ENCODE results near the gene DGCR6L.
A peak's percentile ranks its signal among the peaks of the same experiment; 100 is the strongest.
"Not testable (repeated sequence)": the region's sequence is repeated elsewhere in the genome, so short reads cannot be mapped to it uniquely, and the experiment has no call there.

The DGCR6L gene

GRCh38 chr22:20319745-20320658, at the start of gene DGCR6L:
Gene DGCR6L (minus strand): TSS chr22:20320060. CDS start chr22:20319988, 72 bp downstream.
- DNase-seq (ENCODE audit: low read depth) = peak; percentile 96

- DNase-seq (ENCODE audit: low read depth) = not testable (repeated sequence)
These were observed 49.0 kb upstream of the DGCR6L start for GRCh38 chr22:20368875-20369274.

GRCh38 chr22:20366841-20367240, 47.0 kb upstream of the DGCR6L start:
- not testable (repeated sequence) for DNase-seq (ENCODE audit: low read depth)

- not testable (repeated sequence) for DNase-seq (ENCODE audit: low read depth)
These were observed 44.7 kb upstream of the DGCR6L start for GRCh38 chr22:20364335-20365260.

- DNase-seq (ENCODE audit: low read depth) = not testable (repeated sequence)
These were observed 42.5 kb upstream of the DGCR6L start for GRCh38 chr22:20362403-20362802.

- not testable (repeated sequence) for DNase-seq (ENCODE audit: low read depth)
These were observed 41.9 kb upstream of the DGCR6L start for GRCh38 chr22:20361752-20362229.

- DNase-seq (ENCODE audit: low read depth) = not testable (repeated sequence)
These were observed 41.2 kb upstream of the DGCR6L start for GRCh38 chr22:20360866-20361751.

GRCh38 chr22:20360261-20360660, 40.4 kb upstream of the DGCR6L start:
- not testable (repeated sequence) for DNase-seq (ENCODE audit: low read depth)

- DNase-seq (ENCODE audit: low read depth) = not testable (repeated sequence)
These were observed 38.8 kb upstream of the DGCR6L start for GRCh38 chr22:20358503-20359239.

- not testable (repeated sequence) for DNase-seq (ENCODE audit: low read depth)
These were observed 38.1 kb upstream of the DGCR6L start for GRCh38 chr22:20357967-20358366.

- DNase-seq (ENCODE audit: low read depth) = not testable (repeated sequence)
These were observed 37.0 kb upstream of the DGCR6L start for GRCh38 chr22:20356906-20357305.

GRCh38 chr22:20355939-20356636, 36.2 kb upstream of the DGCR6L start:
- DNase-seq (ENCODE audit: low read depth) = not testable (repeated sequence)

GRCh38 chr22:20354238-20354975, 34.5 kb upstream of the DGCR6L start:
- DNase-seq (ENCODE audit: low read depth) = no peak

GRCh38 chr22:20352536-20352935, 32.7 kb upstream of the DGCR6L start:
- DNase-seq (ENCODE audit: low read depth) = not testable (repeated sequence)

- not testable (repeated sequence) for DNase-seq (ENCODE audit: low read depth)
These were observed 26.7 kb upstream of the DGCR6L start for GRCh38 chr22:20346553-20346952.

- not testable (repeated sequence) for DNase-seq (ENCODE audit: low read depth)
These were observed 18.4 kb upstream of the DGCR6L start for GRCh38 chr22:20338291-20338690.

- not testable (repeated sequence) for DNase-seq (ENCODE audit: low read depth)
These were observed 17.9 kb upstream of the DGCR6L start for GRCh38 chr22:20337807-20338206.

GRCh38 chr22:20336561-20336960, 16.7 kb upstream of the DGCR6L start:
- DNase-seq (ENCODE audit: low read depth) = not testable (repeated sequence)

- not testable (repeated sequence) for DNase-seq (ENCODE audit: low read depth)
These were observed 8.7 kb upstream of the DGCR6L start for GRCh38 chr22:20328569-20328930.
